Smooth muscle cell (in vitro differentiated cells): Measurements from ENCODE around the gene SERPINA3. TPM values are rescaled to one million over a fixed set of nuclear protein-coding genes. Genes with fewer than 3 reads are reported as not detected.

Source experiments
- DNase-seq: peaks from one replicate; lab custom pipeline; 2025; ENCODE audit not compliant: unreplicated experiment; lab: John Stamatoyannopoulos, UW
- H2AFZ ChIP-seq: fragments of 200-600 bp; sonication (generic); 2 replicates; pipeline ENCODE4 v1.6.0; 2016; ENCODE audit warnings: antibody characterized with exemption, low read depth, mild to moderate bottlenecking
- H3F3A ChIP-seq: fragments of 200-600 bp; sonication (generic); 2 replicates; pipeline ENCODE4 v1.6.0; 2017; ENCODE audit warnings: antibody characterized with exemption, low read depth
- H3K27ac ChIP-seq: fragments of 200-600 bp; sonication (generic); 2 replicates; pipeline ENCODE4 v1.5.1; 2016; ENCODE audit warnings: low read depth, mild to moderate bottlenecking
- H3K27me3 ChIP-seq: fragments of 200-600 bp; sonication (generic); 2 replicates; pipeline ENCODE4 v1.6.1; 2016; ENCODE audit warnings: low read depth, mild to moderate bottlenecking
- H3K36me3 ChIP-seq: fragments of 200-600 bp; sonication (generic); 2 replicates; pipeline ENCODE4 v1.5.1; 2016; ENCODE audit warnings: low read depth
- H3K4me1 ChIP-seq: fragments of 200-600 bp; sonication (generic); 2 replicates; pipeline ENCODE4 v1.5.1; 2016; ENCODE audit warnings: low read depth
- H3K4me2 ChIP-seq: fragments of 200-600 bp; sonication (generic); 2 replicates; pipeline ENCODE4 v1.6.0; 2016; ENCODE audit warnings: mild to moderate bottlenecking
- H3K4me3 ChIP-seq: fragments of 200-600 bp; sonication (generic); 2 replicates; pipeline ENCODE4 v1.5.1; 2016; ENCODE audit warnings: mild to moderate bottlenecking
- H3K79me2 ChIP-seq: fragments of 200-600 bp; sonication (generic); 2 replicates; pipeline ENCODE4 v1.6.0; 2016; ENCODE audit warnings: low read depth, mild to moderate bottlenecking
- H3K9ac ChIP-seq: fragments of 200-600 bp; sonication (generic); 2 replicates; pipeline ENCODE4 v1.6.0; 2016; ENCODE audit warnings: low read depth
- H3K9me3 ChIP-seq: fragments of 200-600 bp; sonication (generic); replicated peaks from 2 replicates; pipeline ENCODE4 v1.5.1; 2016; ENCODE audit warnings: low read depth
- H4K20me1 ChIP-seq: fragments of 200-600 bp; sonication (generic); 2 replicates; pipeline ENCODE4 v1.6.0; 2016; ENCODE audit warnings: low read depth
- CTCF ChIP-seq: fragments of 200-600 bp; sonication (generic); IDR thresholded peaks from 2 replicates; pipeline ENCODE4 v1.5.1; 2017; ENCODE audit warnings: borderline replicate concordance, mild to moderate bottlenecking, antibody characterized with exemption; ENCODE audit not compliant: insufficient read depth, poor library complexity, severe bottlenecking
- WGBS: methylation state at CpG from one replicate; pipeline ENCODE4 v1.1.7; 2016; ENCODE audit warnings: low lambda C conversion rate; 5-methylcytosine and 5-hydroxymethylcytosine counted together
- polyA plus RNA-seq: library from polyadenylated mRNA; unstranded; fragments of >200 nt; fragmentation: Nextera tagmentation; extraction: Ambion mirVana; gene quantifications from 2 replicates; pipeline ENCODE4 v1.2.1, GENCODE V29; 2016
- total RNA-seq: library from RNA; depleted of rRNA; stranded (reverse); fragments of >200 nt; gene quantifications from 2 replicates; pipeline ENCODE4 v1.2.3, GENCODE V29; 2014

SERPINA3 gene
- total and polyA plus RNA-seq, 2 experiments from 2014 or later = 0.45 to 3.2 TPM

GRCh38 chr14:94622653-94623421 lies 10.6 kb downstream of the SERPINA3 start:
- Histone ChIP-seq H3K9me3 (no peaks in the 10 kb centered on the region), H3K4me3 (no peak overlapping the region), H3K9ac (no peak overlapping the region), H2AFZ (no peak overlapping the region), H3K36me3 (no peaks in the 10 kb centered on the region), H4K20me1 (no peaks in the 10 kb centered on the region), H3F3A (no peaks in the 10 kb centered on the region), H3K27me3 (peaks cover 23% of the 10 kb centered on the region), H3K79me2 (no peaks in the 10 kb centered on the region), H3K4me1 (no peaks in the 10 kb centered on the region), H3K27ac (no peak overlapping the region), H3K4me2 (no peak overlapping the region)
- 89% methylated on average over 6 of the region's 6 CpGs for WGBS
- no peak for TF ChIP-seq CTCF
- no peak for DNase-seq

- Histone ChIP-seq H3K36me3 (no peaks in the 10 kb centered on the region), H3K79me2 (no peaks in the 10 kb centered on the region), H3K9ac (no peak overlapping the region), H3F3A (no peaks in the 10 kb centered on the region), H3K4me1 (no peaks in the 10 kb centered on the region), H3K27me3 (peaks cover 23% of the 10 kb centered on the region), H3K9me3 (no peaks in the 10 kb centered on the region), H3K27ac (no peak overlapping the region), H3K4me3 (no peak overlapping the region), H4K20me1 (no peaks in the 10 kb centered on the region), H2AFZ (no peak overlapping the region), H3K4me2 (no peak overlapping the region)
- no peak for DNase-seq
- WGBS = 94% methylated on average over 4 of the region's 4 CpGs
- TF ChIP-seq CTCF = no peak
These were observed 11.2 kb downstream of the SERPINA3 start for GRCh38 chr14:94623422-94623809.

GRCh38 chr14:94623856-94624499 lies 11.8 kb downstream of the SERPINA3 start:
- H3K4me3 ChIP-seq = no peak overlapping the region
- no peaks in the 10 kb centered on the region for H3K4me1 ChIP-seq
- H4K20me1 ChIP-seq = no peaks in the 10 kb centered on the region
- WGBS = 87% methylated on average over 7 of the region's 7 CpGs
- H3K9ac ChIP-seq = no peak overlapping the region
- no peak for DNase-seq
- peaks cover 28% of the 10 kb centered on the region for H3K27me3 ChIP-seq
- no peak overlapping the region for H3K27ac ChIP-seq
- H3K36me3 ChIP-seq = no peaks in the 10 kb centered on the region
- H3F3A ChIP-seq = no peaks in the 10 kb centered on the region
- no peaks in the 10 kb centered on the region for H3K79me2 ChIP-seq
- H2AFZ ChIP-seq = no peak overlapping the region
- TF ChIP-seq CTCF = no peak
- no peaks in the 10 kb centered on the region for H3K9me3 ChIP-seq
- H3K4me2 ChIP-seq = no peak overlapping the region
